HG02870 (cell line): ENCODE results near the gene PLEKHA3.
"Not testable (repeated sequence)": the region's sequence is repeated elsewhere in the genome, so short reads cannot be mapped to it uniquely, and the experiment has no call there.

Experiments
- ATAC-seq: cut with Tn5 transposase; IDR thresholded peaks from one replicate; pipeline ENCODE4 v1.9.1; 2021; ENCODE audit warnings: mild to moderate bottlenecking, moderate library complexity; ENCODE audit not compliant: unreplicated experiment

The PLEKHA3 gene

DNA sequence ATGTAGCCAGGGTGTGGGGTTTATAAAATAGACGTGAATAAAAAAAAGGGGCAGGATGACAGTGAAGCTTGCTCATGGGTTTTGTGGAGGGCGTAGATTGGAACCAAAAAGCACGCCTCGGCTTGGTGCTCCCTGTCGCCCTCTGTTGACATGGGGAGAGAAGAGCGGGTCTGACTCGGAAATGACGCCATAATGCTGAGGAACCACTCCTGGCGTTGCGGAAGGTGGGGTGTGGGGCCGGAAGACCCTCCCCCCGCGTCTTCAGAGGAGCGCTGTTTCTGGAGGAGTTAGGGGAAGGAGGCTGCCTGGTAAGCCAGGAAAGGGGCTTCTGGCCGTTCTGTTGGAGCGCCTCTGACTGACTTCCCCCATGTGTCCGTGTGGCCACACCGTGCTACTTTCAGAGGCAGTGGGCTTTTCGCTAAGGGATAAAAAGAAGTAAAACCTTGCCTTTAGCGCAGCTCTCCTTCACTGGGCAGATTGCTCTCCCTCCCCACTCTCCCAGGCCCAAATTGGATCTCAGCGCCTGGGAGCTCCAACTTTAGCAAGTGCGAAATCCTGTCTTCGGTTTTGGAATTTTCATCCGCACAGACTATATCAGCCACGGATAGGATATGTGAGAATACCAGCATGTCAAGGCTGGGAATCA is 42.8 kb downstream of the PLEKHA3 start:
- peak; percentile 95 for ATAC-seq

DNA sequence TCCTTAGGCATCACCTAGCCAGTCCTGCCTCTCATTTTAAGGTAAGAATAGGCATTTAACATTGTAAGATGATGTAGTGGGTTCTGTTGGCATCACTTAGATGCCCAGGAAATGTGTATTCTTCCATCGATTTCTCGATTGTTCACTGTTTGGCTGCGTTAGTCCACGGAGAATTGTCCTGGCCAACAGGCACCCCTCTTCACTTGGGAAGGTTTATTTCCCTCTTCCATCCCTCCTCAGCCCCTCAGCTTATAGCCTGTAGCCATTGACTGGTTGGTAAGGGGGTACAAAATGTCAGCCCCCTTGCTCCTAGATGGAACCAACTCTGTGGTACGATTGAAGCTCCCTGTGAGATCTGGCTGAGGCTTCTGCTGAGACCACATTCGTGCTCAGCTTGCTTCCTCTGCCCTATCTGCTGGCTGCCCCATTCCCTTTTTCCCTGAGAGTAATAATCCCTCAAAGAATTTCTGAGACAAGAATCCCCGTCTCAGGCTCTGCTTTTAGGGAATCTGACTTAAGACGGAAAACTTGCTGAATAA is 43.4 kb downstream of the PLEKHA3 start:
- ATAC-seq = no peak

DNA sequence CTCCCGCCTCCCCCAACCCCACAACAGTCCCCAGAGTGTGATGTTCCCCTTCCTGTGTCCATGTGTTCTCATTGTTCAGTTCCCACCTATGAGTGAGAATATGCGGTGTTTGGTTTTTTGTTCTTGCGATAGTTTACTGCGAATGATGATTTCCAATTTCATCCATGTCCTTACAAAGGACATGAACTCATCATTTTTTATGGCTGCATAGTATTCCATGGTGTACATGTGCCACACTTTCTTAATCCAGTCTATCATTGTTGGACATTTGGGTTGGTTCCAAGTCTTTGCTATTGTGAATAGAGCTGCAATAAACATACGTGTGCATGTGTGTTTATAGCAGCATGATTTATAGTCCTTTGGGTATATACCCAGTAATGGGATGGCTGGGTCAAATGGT is 44.8 kb downstream of the PLEKHA3 start:
- not testable (repeated sequence) for ATAC-seq

DNA sequence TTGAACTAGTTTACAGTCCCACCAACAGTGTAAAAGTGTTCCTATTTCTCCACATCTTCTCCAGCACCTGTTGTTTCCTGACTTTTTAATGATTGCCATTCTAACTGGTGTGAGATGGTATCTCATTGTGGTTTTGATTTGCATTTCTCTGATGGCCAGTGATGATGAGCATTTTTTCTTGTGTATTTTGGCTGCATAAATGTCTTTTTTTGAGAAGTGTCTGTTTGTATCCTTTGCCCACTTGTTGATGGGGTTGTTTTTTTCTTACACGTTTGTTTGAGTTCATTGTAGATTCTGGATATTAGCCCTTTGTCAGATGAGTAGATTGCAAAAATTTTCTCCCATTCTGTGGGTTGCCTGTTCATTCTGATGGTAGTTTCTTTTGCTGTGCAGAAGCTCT is 45.2 kb downstream of the PLEKHA3 start:
- ATAC-seq = not testable (repeated sequence)

DNA sequence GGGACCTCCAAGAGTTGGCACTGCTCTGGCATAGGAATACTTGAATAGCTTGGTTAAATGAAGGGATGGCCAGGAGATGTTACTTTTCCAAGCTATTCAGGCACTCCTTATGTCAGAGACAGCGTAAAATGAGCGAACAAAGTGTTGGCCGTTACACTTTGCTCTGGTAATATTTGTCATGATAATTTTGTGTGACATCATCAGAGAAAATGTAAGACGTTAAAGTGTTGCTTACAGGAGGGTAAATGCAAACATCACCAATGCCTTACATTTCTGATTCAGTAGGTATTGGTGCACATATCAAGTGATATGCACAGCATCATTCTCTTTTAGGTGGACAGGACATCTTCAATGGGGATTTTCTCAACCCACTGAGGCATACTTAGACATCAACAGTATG is 46.0 kb downstream of the PLEKHA3 start:
- no peak for ATAC-seq

DNA sequence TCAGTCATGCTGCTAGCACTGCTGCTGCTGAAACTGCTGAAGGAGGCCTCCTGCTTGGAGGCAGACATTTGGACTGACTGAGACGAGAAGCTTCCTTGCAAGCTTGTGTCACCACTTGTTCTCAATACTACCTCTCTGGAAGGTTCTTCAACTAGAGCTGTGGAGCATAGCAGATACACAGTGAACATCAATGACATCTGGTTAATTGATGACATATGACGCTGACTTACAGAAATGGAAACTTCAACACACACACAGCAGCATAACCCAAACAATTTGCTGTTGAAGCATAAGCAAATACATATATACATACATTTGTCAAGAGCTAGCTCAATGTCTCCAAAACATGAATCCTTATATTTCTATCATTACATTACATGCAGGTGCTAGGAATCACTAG is 47.3 kb downstream of the PLEKHA3 start:
- ATAC-seq = no peak

DNA sequence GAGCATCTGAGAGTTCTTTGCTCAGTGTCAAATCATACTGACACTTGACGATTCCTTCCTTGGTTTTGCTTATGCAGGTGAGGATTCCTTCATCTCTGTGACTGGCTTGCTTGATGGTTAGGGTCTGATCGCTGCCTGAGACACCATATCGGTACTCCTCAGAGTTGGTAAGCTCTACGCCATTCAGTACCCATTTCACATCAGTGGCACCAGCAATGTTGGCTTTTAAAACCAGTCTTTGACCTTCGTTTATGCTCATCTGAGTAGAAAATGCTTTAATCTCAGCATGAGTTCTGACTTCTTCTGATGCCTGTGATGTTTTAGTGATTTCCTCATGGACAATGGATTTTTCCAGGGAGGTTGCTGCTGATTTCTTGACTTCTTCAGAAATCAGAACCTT is 48.4 kb downstream of the PLEKHA3 start:
- ATAC-seq = no peak

DNA sequence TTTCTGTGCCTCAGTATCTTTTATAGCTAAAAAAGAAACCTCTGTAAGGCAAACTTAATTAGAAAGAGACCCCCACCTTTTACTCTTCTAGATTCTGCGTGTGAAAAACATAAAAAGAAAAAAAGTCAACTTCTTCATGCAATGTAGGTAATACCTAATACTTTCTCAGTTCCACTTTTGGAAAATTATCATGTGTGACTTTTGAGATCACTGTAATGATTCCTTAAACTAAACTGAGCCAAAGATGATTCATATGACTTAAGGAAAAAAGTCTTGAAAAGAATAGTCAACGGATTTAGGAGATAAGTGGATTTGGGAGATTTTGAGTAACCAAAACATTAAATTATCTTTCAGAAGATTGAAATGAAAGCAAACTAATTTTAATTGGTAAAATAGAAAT is 48.9 kb downstream of the PLEKHA3 start:
- ATAC-seq = no peak

DNA sequence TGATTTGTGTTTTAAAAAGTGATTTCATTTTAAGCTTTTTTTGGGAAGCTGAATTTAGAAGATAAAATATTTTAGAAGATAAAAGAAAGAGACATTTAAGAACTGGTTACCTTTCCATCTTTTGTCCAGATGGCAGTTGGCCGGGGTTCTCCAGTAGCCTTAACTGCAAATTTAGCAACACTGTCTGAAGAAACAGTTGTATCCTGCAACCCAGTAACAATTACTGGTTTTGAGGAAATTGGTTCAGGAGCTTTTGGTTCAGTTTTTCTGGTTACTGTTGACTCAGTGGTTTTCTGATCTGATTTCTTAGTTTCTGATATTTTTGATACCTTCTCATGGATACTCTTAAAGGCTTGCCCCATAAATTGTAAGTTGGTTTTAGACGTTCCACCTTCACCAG is 49.9 kb downstream of the PLEKHA3 start:
- ATAC-seq = peak; percentile 2

DNA sequence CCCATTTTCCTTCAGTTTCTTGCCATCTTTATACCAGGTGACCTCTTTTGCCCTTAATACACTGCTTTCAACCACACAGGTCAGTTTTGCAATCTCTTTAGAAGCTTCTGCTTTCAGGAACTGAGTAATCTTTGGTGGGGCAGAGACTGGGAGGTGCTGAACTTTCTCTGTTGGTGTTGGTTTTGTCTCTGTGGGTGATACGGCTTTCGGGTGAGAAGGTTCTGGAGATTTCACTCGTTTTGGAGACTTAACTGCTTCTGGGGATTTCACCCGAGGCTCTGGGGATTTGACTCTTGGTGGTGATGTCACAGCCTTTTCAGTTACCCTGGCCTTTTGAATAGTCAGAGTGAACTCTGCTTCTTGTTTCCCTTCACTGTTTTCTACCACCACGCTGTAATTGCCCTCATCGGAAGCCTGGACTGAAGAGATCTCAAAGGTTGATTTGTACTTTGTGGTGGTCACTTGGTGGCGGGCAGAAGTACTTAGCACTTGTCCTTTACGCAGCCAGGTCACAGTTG is 50.4 kb downstream of the PLEKHA3 start:
- peak; percentile 92 for ATAC-seq

DNA sequence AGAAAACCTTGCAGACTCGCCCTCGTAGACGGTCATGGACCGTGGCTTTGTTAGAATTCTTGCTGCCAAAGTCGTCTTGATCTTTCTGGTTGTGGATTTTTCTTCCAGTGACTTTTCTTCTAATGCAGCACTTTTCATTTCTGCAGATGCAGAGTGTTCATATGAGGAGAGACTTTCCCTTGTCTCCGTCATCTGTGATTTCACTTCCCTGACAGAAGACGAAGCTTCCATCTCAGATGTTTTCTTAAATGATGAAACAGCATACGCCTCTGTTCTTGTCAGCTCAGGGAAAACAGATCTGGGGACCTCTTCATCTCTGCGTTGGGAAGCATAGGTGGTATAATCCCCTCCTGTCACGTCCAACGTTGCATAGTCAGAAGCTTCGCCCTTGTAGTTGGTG is 50.9 kb downstream of the PLEKHA3 start:
- peak; percentile 2 for ATAC-seq

DNA sequence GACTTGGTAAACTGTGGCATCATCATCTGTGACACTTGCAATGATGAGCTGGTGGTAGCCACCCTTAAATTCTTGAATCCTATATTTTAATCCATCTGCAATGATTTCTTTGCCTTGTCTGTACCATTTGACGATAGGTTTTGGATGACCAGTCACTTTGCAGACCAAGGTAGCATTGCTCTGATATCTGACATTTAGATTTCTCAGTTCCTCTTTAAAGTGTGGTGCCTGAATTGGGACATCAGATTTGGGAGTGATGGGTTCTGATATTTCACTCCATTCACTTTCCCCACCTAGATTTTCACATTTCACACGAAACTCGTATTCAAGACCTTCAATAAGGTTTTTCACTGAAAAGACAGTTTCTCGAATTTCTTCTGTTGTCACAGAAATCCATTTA is 55.8 kb downstream of the PLEKHA3 start:
- peak; percentile 38 for ATAC-seq

DNA sequence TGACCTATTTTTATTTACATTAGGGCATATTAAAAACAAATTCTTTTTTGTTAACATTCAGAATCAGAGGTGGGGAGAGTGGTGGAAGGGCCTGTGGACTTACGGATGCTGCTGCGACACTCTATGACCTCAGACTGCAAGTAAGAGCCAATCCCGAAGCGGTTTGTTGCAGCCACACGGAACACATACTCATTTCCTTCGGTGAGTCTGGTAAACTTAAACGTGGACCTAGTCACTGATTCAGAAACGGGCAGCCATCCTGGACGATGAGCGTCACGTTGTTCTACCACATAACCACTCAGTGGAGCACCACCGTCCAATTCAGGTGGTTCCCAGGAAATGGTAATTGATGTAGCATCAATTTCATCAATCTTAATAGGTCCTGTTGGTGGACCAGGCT is 61.9 kb downstream of the PLEKHA3 start:
- no peak for ATAC-seq

DNA sequence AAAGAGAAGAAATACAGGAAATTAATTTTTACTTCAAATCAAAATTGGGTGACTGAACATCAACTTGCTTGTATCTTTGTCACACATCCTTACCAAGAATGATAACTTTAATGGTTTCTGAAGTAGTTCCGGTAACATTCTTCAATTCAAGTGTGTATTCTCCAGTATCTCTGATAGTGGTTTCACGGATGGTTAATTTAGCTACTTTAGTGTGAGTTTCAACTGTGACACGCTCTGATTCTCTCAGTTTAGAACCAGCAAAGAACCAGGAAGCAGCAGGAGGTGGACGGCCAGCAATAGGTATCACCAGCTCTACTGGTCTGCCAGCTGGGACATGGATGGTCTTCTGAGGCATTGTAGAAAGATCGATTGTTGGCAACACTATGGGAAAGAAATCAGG is 62.3 kb downstream of the PLEKHA3 start:
- ATAC-seq = no peak

DNA sequence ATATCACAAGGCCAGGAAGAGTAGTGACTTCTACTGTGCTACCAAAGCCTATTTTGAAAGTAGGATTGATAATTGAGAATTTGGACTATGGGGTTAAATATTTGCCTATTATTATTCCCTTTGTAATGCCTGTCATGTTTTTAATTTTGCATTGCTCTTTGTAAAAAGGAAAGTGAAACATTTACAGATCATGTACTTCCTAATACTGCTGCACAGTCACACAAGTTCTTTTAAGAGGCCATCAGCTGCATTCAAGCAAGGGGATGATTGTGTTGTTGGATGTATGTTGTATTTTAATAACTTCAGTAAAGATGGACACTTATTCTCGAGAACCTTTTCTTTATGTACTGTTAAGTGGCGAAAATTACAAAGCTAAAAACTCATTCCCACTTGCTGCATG is 70.1 kb downstream of the PLEKHA3 start:
- ATAC-seq = peak; percentile 62

DNA sequence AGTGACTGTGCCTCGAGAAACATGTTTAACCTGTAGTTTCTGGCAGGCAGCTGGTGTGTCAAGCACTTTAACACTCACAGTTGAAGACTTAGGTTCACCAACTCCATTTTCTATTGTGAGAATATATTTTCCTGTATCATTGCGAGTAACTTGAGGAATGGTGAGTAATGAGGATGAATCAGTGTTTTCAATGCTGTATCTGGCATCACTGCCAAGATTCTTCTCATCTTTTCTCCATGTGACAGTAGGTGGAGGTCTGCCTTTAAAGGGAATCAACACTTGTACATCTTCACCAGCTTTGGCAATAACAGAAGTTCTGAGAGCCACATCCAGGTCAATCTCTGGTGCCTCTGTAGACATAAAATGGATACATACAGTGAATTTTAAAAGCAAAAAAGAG is 72.8 kb downstream of the PLEKHA3 start:
- no peak for ATAC-seq
